IgD-negative memory B cell (primary cell): ENCODE results near the gene NR3C2. TPM values are rescaled to one million over a fixed set of nuclear protein-coding genes. Genes with fewer than 3 reads are reported as not detected.
A peak's percentile ranks its signal among the peaks of the same experiment; 100 is the strongest.

Source experiments
- H3K27ac Mint-ChIP-seq, 3 donors: one replicate each; pipeline ENCODE4 v1.8.0; 2020 to 2022; ENCODE audit warnings: mild to moderate bottlenecking in 3 of 3, mixed read lengths in 3 of 3, moderate library complexity in 1 of 3
- H3K27me3 Mint-ChIP-seq: one replicate; pipeline ENCODE4 v1.8.0; 2021; ENCODE audit warnings: mixed read lengths
- H3K36me3 Mint-ChIP-seq: one replicate; pipeline ENCODE4 v1.8.0; 2020; ENCODE audit warnings: mild to moderate bottlenecking, mixed read lengths
- H3K4me1 Mint-ChIP-seq, 3 donors: one replicate each; pipeline ENCODE4 v1.8.0; 2020 to 2022; ENCODE audit warnings: mixed read lengths in 3 of 3, mild to moderate bottlenecking in 1 of 3
- H3K4me3 Mint-ChIP-seq, 4 donors: one replicate each; pipeline ENCODE4 v1.8.0; 2020 to 2022; ENCODE audit warnings: mild to moderate bottlenecking in 4 of 4, mixed read lengths in 4 of 4, moderate library complexity in 3 of 4
- H3K9me3 Mint-ChIP-seq, 3 donors: one replicate each; pipeline ENCODE4 v1.8.0; 2020 to 2021; ENCODE audit warnings: mixed read lengths in 3 of 3, mild to moderate bottlenecking in 1 of 3
- polyA plus RNA-seq: library from polyadenylated mRNA; unstranded; fragments of 300-500 nt; fragmentation: Illumina TruSeq; gene quantifications from one replicate; pipeline ENCODE4 v1.2.3, GENCODE V29; 2021

NR3C2 gene
- polyA plus RNA-seq, 1 donor from 2014 or later, result 2.3 TPM

GRCh38 chr4:148292686-148293085 is 149.5 kb downstream of the NR3C2 start:
- Mint-ChIP-seq H3K9me3 (no peaks in the 10 kb centered on the region), H3K4me1 (peaks cover 0 to 15% (median 0%) of the 10 kb centered on the region in 3 donors), H3K36me3 (no peaks in the 10 kb centered on the region), H3K4me3 (no peak overlapping the region), H3K27ac (no peak overlapping the region), H3K27me3 (no peaks in the 10 kb centered on the region)

- H3K9me3 Mint-ChIP-seq, result no peaks in the 10 kb centered on the region
- peaks cover 0 to 10% (median 2%) of the 10 kb centered on the region in 3 donors for H3K4me1 Mint-ChIP-seq
- no peaks in the 10 kb centered on the region for H3K36me3 Mint-ChIP-seq
- no peak overlapping the region for H3K27ac Mint-ChIP-seq
- H3K27me3 Mint-ChIP-seq, result no peaks in the 10 kb centered on the region
- no peak overlapping the region for H3K4me3 Mint-ChIP-seq
These were observed 152.5 kb downstream of the NR3C2 start for GRCh38 chr4:148289740-148290139.

- H3K36me3 Mint-ChIP-seq, result no peaks in the 10 kb centered on the region
- H3K27me3 Mint-ChIP-seq, result no peaks in the 10 kb centered on the region
- no peaks in the 10 kb centered on the region for H3K9me3 Mint-ChIP-seq
- H3K4me1 Mint-ChIP-seq, result peaks cover 4 to 10% (median 5%) of the 10 kb centered on the region in 3 donors
- no peak overlapping the region for H3K4me3 Mint-ChIP-seq
- H3K27ac Mint-ChIP-seq, result no peak overlapping the region
These were observed 153.8 kb downstream of the NR3C2 start for GRCh38 chr4:148288448-148288847.

GRCh38 chr4:148287111-148287510 is 155.1 kb downstream of the NR3C2 start:
- no peak overlapping the region for H3K27ac Mint-ChIP-seq
- no peak overlapping the region for H3K4me3 Mint-ChIP-seq
- no peaks in the 10 kb centered on the region for H3K27me3 Mint-ChIP-seq
- no peaks in the 10 kb centered on the region for H3K36me3 Mint-ChIP-seq
- H3K4me1 Mint-ChIP-seq, result peaks cover 4 to 15% (median 6%) of the 10 kb centered on the region in 3 donors
- no peaks in the 10 kb centered on the region for H3K9me3 Mint-ChIP-seq

GRCh38 chr4:148286012-148286411 is 156.2 kb downstream of the NR3C2 start:
- Mint-ChIP-seq H3K27me3 (no peaks in the 10 kb centered on the region), H3K9me3 (peaks cover 0 to 4% (median 0%) of the 10 kb centered on the region in 3 donors), H3K4me3 (no peak overlapping the region), H3K4me1 (peaks cover 4 to 15% (median 6%) of the 10 kb centered on the region in 3 donors), H3K36me3 (no peaks in the 10 kb centered on the region), H3K27ac (no peak overlapping the region)

GRCh38 chr4:148283665-148284064 is 158.5 kb downstream of the NR3C2 start:
- Mint-ChIP-seq H3K27me3 (no peaks in the 10 kb centered on the region), H3K36me3 (peaks cover 2% of the 10 kb centered on the region), H3K4me3 (no peak overlapping the region), H3K27ac (no peak overlapping the region), H3K4me1 (peaks cover 4 to 14% (median 6%) of the 10 kb centered on the region in 3 donors), H3K9me3 (peaks cover 0 to 4% (median 3%) of the 10 kb centered on the region in 3 donors)

GRCh38 chr4:148278310-148278709 is 163.9 kb downstream of the NR3C2 start:
- Mint-ChIP-seq H3K36me3 (peaks cover 6% of the 10 kb centered on the region), H3K27ac (no peak overlapping the region), H3K27me3 (no peaks in the 10 kb centered on the region), H3K9me3 (peaks cover 0 to 6% (median 4%) of the 10 kb centered on the region in 3 donors), H3K4me1 (peaks cover 1 to 16% (median 6%) of the 10 kb centered on the region in 3 donors), H3K4me3 (no peak overlapping the region)

GRCh38 chr4:148275266-148275665 is 166.9 kb downstream of the NR3C2 start:
- peaks cover 6% of the 10 kb centered on the region for H3K36me3 Mint-ChIP-seq
- H3K27me3 Mint-ChIP-seq, result no peaks in the 10 kb centered on the region
- no peak overlapping the region for H3K27ac Mint-ChIP-seq
- H3K4me1 Mint-ChIP-seq, result peaks cover 0 to 13% (median 8%) of the 10 kb centered on the region in 3 donors
- peaks cover 0 to 6% (median 0%) of the 10 kb centered on the region in 3 donors for H3K9me3 Mint-ChIP-seq
- no peak overlapping the region for H3K4me3 Mint-ChIP-seq

- peaks cover 4% of the 10 kb centered on the region for H3K36me3 Mint-ChIP-seq
- no peaks in the 10 kb centered on the region for H3K27me3 Mint-ChIP-seq
- H3K4me1 Mint-ChIP-seq, result peaks cover 0 to 11% (median 8%) of the 10 kb centered on the region in 3 donors
- peak overlapping the region in 1 of 4 donors; percentile 24 for H3K4me3 Mint-ChIP-seq
- H3K27ac Mint-ChIP-seq, result no peak overlapping the region
- peaks cover 0 to 2% (median 0%) of the 10 kb centered on the region in 3 donors for H3K9me3 Mint-ChIP-seq
These were observed 168.7 kb downstream of the NR3C2 start for GRCh38 chr4:148273501-148273986.

- no peaks in the 10 kb centered on the region for H3K27me3 Mint-ChIP-seq
- peaks cover 0 to 2% (median 0%) of the 10 kb centered on the region in 3 donors for H3K9me3 Mint-ChIP-seq
- H3K4me3 Mint-ChIP-seq, result no peak overlapping the region
- H3K4me1 Mint-ChIP-seq, result peaks cover 0 to 8% (median 4%) of the 10 kb centered on the region in 3 donors
- H3K36me3 Mint-ChIP-seq, result no peaks in the 10 kb centered on the region
- H3K27ac Mint-ChIP-seq, result no peak overlapping the region
These were observed 171.0 kb downstream of the NR3C2 start for GRCh38 chr4:148271166-148271565.

GRCh38 chr4:148270630-148271029 is 171.6 kb downstream of the NR3C2 start:
- H3K27ac Mint-ChIP-seq, result no peak overlapping the region
- peaks cover 0 to 8% (median 4%) of the 10 kb centered on the region in 3 donors for H3K4me1 Mint-ChIP-seq
- no peaks in the 10 kb centered on the region for H3K27me3 Mint-ChIP-seq
- H3K9me3 Mint-ChIP-seq, result peaks cover 0 to 2% (median 1%) of the 10 kb centered on the region in 3 donors
- no peaks in the 10 kb centered on the region for H3K36me3 Mint-ChIP-seq
- H3K4me3 Mint-ChIP-seq, result no peak overlapping the region

- Mint-ChIP-seq H3K27ac (no peak overlapping the region), H3K9me3 (peaks cover 0 to 2% (median 0%) of the 10 kb centered on the region in 3 donors), H3K4me1 (peaks cover 0 to 6% (median 4%) of the 10 kb centered on the region in 3 donors)
These were observed 173.4 kb downstream of the NR3C2 start for GRCh38 chr4:148268835-148269234.

GRCh38 chr4:148266921-148267320 is 175.3 kb downstream of the NR3C2 start:
- Mint-ChIP-seq H3K36me3 (peaks cover 1% of the 10 kb centered on the region), H3K4me1 (peaks cover 0 to 2% (median 0%) of the 10 kb centered on the region in 3 donors), H3K27me3 (no peaks in the 10 kb centered on the region), H3K4me3 (no peak overlapping the region), H3K27ac (no peak overlapping the region), H3K9me3 (peaks cover 0 to 2% (median 0%) of the 10 kb centered on the region in 3 donors)

More at GRCh38 chr4:148268835-148269234, 173.4 kb downstream of the NR3C2 start:
- no peaks in the 10 kb centered on the region for H3K27me3 Mint-ChIP-seq
- H3K36me3 Mint-ChIP-seq, result peaks cover 1% of the 10 kb centered on the region
- H3K4me3 Mint-ChIP-seq, result peak overlapping the region in 1 of 4 donors; percentile 14

GRCh38 chr4:148266240-148266639 is 176.0 kb downstream of the NR3C2 start:
- no peaks in the 10 kb centered on the region for H3K27me3 Mint-ChIP-seq
- H3K27ac Mint-ChIP-seq, result no peak overlapping the region
- H3K4me3 Mint-ChIP-seq, result no peak overlapping the region
- no peaks in the 10 kb centered on the region for H3K4me1 Mint-ChIP-seq
- peaks cover 1% of the 10 kb centered on the region for H3K36me3 Mint-ChIP-seq
- H3K9me3 Mint-ChIP-seq, result peaks cover 0 to 2% (median 0%) of the 10 kb centered on the region in 3 donors

GRCh38 chr4:148265627-148266026 is 176.6 kb downstream of the NR3C2 start:
- Mint-ChIP-seq H3K4me1 (peaks cover 0 to 1% (median 0%) of the 10 kb centered on the region in 3 donors), H3K4me3 (no peak overlapping the region), H3K27ac (no peak overlapping the region), H3K27me3 (no peaks in the 10 kb centered on the region), H3K36me3 (peaks cover 1% of the 10 kb centered on the region), H3K9me3 (peaks cover 0 to 2% (median 0%) of the 10 kb centered on the region in 3 donors)

GRCh38 chr4:148263802-148264201 is 178.4 kb downstream of the NR3C2 start:
- H3K4me1 Mint-ChIP-seq, result peaks cover 0 to 1% (median 0%) of the 10 kb centered on the region in 3 donors

More at GRCh38 chr4:148263802-148264201, 178.4 kb downstream of the NR3C2 start:
- H3K27ac Mint-ChIP-seq, result no peak overlapping the region
- peaks cover 1% of the 10 kb centered on the region for H3K36me3 Mint-ChIP-seq
- H3K4me3 Mint-ChIP-seq, result no peak overlapping the region
- no peaks in the 10 kb centered on the region for H3K27me3 Mint-ChIP-seq
- H3K9me3 Mint-ChIP-seq, result peaks cover 0 to 2% (median 0%) of the 10 kb centered on the region in 3 donors
